Fibroblast of pulmonary artery (primary cell): Measurements from ENCODE around the gene SUFU.

Source experiments
- DNase-seq: peaks from one replicate; pipeline ENCODE4 v3.0.0-alpha.2; 2010; ENCODE audit warnings: low read depth
- H3K4me3 ChIP-seq: replicated peaks from 2 replicates; pipeline ENCODE4 v1.5.1; 2011; ENCODE audit warnings: low read depth, mild to moderate bottlenecking, control low read depth, low read length, moderate library complexity
- TF ChIP-seq, protein P1 (sequence below): IDR thresholded peaks from 2 replicates; pipeline ENCODE4 v1.5.1; 2011; ENCODE audit warnings: mild to moderate bottlenecking, control low read depth, low read length, inconsistent platforms; ENCODE audit errors: missing control alignments

SUFU gene

GRCh38 chr10:102514487-102515311, 10.9 kb downstream of the SUFU start:
- no peak for DNase-seq
- no peak overlapping the region for H3K4me3 ChIP-seq
- TF ChIP-seq, protein P1, sequence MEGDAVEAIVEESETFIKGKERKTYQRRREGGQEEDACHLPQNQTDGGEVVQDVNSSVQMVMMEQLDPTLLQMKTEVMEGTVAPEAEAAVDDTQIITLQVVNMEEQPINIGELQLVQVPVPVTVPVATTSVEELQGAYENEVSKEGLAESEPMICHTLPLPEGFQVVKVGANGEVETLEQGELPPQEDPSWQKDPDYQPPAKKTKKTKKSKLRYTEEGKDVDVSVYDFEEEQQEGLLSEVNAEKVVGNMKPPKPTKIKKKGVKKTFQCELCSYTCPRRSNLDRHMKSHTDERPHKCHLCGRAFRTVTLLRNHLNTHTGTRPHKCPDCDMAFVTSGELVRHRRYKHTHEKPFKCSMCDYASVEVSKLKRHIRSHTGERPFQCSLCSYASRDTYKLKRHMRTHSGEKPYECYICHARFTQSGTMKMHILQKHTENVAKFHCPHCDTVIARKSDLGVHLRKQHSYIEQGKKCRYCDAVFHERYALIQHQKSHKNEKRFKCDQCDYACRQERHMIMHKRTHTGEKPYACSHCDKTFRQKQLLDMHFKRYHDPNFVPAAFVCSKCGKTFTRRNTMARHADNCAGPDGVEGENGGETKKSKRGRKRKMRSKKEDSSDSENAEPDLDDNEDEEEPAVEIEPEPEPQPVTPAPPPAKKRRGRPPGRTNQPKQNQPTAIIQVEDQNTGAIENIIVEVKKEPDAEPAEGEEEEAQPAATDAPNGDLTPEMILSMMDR, result no peak

DNA sequence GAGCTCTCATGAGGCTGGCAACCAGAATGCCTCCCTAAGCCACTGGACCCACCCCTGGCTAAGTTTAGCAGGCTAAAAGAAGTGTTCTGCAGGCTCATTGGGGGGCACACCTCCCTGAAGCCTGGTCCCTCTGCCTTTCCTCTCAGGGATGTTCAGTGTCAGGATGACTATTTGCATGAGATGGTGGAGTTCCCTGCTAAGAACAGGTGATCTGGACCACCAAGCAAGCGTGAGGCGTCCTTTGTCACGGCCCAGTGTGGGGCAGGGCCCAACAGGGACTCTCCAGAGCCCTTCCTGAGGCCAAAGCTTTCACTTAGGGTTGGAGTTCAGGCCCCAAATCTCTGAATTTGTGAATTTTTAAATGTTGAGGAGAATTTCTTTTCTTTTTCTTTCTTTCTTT, 12.0 kb downstream of the SUFU start:
- TF ChIP-seq, protein P1, result no peak
- DNase-seq, result no peak
- no peak overlapping the region for H3K4me3 ChIP-seq

GRCh38 chr10:102517553-102517952, 13.8 kb downstream of the SUFU start:
- DNase-seq, result peak; percentile 49
- TF ChIP-seq, protein P1, result no peak
- no peak overlapping the region for H3K4me3 ChIP-seq

GRCh38 chr10:102519246-102519825, 15.6 kb downstream of the SUFU start:
- no peak for DNase-seq
- no peak overlapping the region for H3K4me3 ChIP-seq
- TF ChIP-seq, protein P1, result no peak

GRCh38 chr10:102522874-102523249, 19.1 kb downstream of the SUFU start:
- H3K4me3 ChIP-seq, result no peak overlapping the region
- DNase-seq, result no peak
- TF ChIP-seq, protein P1, result no peak

- TF ChIP-seq, protein P1, result no peak
- peak; percentile 67 for DNase-seq
- H3K4me3 ChIP-seq, result no peak overlapping the region
These were observed 19.7 kb downstream of the SUFU start for GRCh38 chr10:102523250-102524029.
